HG02610 (cell line): Measurements from ENCODE around the gene CCNJL.
"Not testable (repeated sequence)": the region's sequence is repeated elsewhere in the genome, so short reads cannot be mapped to it uniquely, and the experiment has no call there.

Experiments
- ATAC-seq: cut with Tn5 transposase; IDR thresholded peaks from one replicate; pipeline ENCODE4 v1.9.1; 2021; ENCODE audit warnings: mild to moderate bottlenecking, moderate library complexity; ENCODE audit not compliant: unreplicated experiment

CCNJL gene

GRCh38 chr5:160334716-160335115 lies 22.4 kb upstream of the CCNJL start:
- ATAC-seq: not testable (repeated sequence)

- ATAC-seq: no peak
These were observed 21.4 kb upstream of the CCNJL start for GRCh38 chr5:160333721-160334120.

GRCh38 chr5:160330212-160330611 lies 17.8 kb upstream of the CCNJL start:
- no peak for ATAC-seq

GRCh38 chr5:160327818-160328217 lies 15.5 kb upstream of the CCNJL start:
- ATAC-seq: no peak

- ATAC-seq: no peak
These were observed 14.6 kb upstream of the CCNJL start for GRCh38 chr5:160326981-160327380.

- no peak for ATAC-seq
These were observed 13.4 kb upstream of the CCNJL start for GRCh38 chr5:160325716-160326115.

GRCh38 chr5:160324886-160325285 lies 12.5 kb upstream of the CCNJL start:
- no peak for ATAC-seq

GRCh38 chr5:160318409-160318808 lies 6.0 kb upstream of the CCNJL start:
- no peak for ATAC-seq

- no peak for ATAC-seq
These were observed 5.1 kb upstream of the CCNJL start for GRCh38 chr5:160317434-160317833.

GRCh38 chr5:160315968-160316367 lies 3.6 kb upstream of the CCNJL start:
- ATAC-seq: no peak

- ATAC-seq: no peak
These were observed 780 bp upstream of the CCNJL start for GRCh38 chr5:160312960-160313727.

GRCh38 chr5:160311491-160312133 lies 752 bp downstream of the CCNJL start:
- no peak for ATAC-seq

GRCh38 chr5:160310552-160311295 lies 1.6 kb downstream of the CCNJL start:
- no peak for ATAC-seq

GRCh38 chr5:160310140-160310539 lies 2.2 kb downstream of the CCNJL start:
- no peak for ATAC-seq

GRCh38 chr5:160306696-160307095 lies 5.7 kb downstream of the CCNJL start:
- no peak for ATAC-seq

- ATAC-seq: no peak
These were observed 7.0 kb downstream of the CCNJL start for GRCh38 chr5:160305319-160305718.

GRCh38 chr5:160303690-160304089 lies 8.7 kb downstream of the CCNJL start:
- no peak for ATAC-seq

GRCh38 chr5:160298189-160298588 lies 14.2 kb downstream of the CCNJL start:
- no peak for ATAC-seq

- no peak for ATAC-seq
These were observed 14.6 kb downstream of the CCNJL start for GRCh38 chr5:160297776-160298175.

GRCh38 chr5:160297004-160297403 lies 15.4 kb downstream of the CCNJL start:
- no peak for ATAC-seq

- ATAC-seq: no peak
These were observed 15.9 kb downstream of the CCNJL start for GRCh38 chr5:160296496-160296895.
